ENCODE data around the gene SH3TC2.
A peak's percentile ranks its signal among the peaks of the same experiment; 100 is the strongest.

The SH3TC2 gene

DNA sequence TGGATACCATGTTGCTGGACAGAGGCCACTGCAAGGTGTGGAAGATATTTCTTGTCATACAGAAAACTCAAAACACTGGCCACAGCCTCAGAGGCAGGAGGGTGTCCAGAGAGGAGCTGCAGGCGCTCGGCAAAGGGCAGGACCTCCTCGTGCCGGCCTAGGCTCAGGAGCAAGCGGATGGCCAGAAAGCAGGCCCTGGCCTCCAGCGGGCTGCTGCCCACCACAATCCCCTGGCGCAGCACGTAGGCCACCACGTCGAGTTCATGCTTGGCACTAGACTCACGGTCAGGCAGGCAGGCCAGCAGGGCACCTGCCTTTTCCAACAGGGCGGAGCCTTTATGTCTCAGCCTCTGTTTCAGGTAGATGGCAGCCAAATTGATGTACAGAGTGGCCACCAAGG is 35.2 kb downstream of the SH3TC2 start:
- DNase-seq: no peak

DNA sequence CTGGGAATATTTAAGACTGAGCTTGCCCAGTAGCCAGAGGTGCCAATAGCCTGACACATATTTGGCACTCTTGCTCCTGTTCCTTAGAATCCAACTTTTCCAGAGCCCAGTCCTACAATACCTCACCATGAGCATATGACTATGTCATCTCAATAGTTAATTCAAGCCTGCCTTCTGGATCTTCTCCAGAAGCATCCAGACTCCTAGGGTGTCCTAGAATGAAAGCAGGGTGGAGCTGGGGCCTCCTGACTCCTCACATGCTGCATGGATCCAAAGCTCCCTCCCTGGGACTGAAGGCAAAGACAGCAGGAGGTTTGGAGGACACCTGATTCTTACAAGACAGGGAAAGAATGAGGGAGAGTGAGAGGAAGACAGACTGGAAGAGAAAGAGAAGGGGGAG is 37.9 kb downstream of the SH3TC2 start:
- no peak for DNase-seq

GRCh38 chr5:149024477-149024876 is 38.4 kb downstream of the SH3TC2 start:
- DNase-seq: no peak

GRCh38 chr5:149022200-149022599 is 40.7 kb downstream of the SH3TC2 start:
- no peak for DNase-seq

DNA sequence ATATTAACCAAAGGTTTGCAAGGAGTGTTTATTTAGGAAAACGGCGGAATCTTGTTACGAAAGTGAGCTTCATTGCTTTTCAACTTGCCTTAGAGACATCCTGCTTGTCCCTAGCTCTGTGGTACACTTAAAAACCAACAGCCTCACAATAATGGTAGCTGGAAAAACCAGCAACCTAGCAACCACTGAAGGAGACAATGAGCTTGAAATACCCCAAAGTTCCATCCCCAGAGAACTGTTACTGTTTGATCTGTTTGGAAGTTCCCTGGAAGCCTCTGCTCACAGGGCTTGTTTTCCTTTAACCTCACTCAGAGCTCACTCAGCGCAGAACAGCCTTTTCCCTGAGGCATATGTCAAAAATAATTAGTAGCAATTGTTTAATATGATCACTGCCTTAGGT is 43.2 kb downstream of the SH3TC2 start:
- DNase-seq: no peak

GRCh38 chr5:149018909-149019443 is 43.9 kb downstream of the SH3TC2 start:
- DNase-seq: no peak

DNA sequence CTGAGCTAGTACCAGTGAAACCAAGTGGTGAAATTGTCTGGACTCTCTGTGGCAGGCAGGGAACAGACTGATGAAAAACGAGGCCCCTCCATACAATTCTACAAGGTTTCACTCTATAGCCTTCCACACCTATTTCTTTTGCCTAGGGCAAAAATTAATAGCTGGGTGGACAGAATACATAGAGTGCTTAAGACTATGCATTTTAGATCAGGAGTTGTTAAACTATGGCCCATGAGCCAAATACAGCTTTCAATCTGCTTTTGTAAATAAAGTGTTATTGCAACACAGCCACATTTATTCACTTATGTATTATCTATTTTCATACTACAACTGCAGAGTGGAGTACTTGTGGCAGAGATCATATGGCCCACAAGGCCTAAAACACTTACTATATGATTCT is 45.2 kb downstream of the SH3TC2 start:
- no peak for DNase-seq

GRCh38 chr5:149015561-149015960 is 47.3 kb downstream of the SH3TC2 start:
- DNase-seq: no peak

DNA sequence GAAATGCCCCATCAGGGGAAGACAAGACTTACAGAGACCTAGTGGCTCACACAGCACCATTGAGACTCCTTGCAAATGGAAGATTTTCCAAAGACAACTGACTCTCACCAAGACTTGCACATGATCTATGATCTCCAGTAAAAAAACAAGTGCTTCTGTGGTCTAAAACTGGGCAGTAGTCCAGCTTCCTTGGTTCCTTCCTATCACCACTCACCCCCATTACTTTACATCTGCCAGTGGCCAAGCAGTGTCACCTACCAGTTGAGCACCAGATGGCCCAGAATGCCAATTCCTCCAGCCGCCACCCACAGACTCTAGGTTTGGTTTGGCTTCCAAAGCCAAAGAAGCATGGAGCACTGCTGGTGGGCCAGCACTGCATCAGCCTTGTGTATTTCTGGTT is 47.7 kb downstream of the SH3TC2 start:
- no peak for DNase-seq

- no peak for DNase-seq
These were observed 48.3 kb downstream of the SH3TC2 start for GRCh38 chr5:149014571-149015031.

- DNase-seq: no peak
These were observed 49.1 kb downstream of the SH3TC2 start for GRCh38 chr5:149013796-149014195.

DNA sequence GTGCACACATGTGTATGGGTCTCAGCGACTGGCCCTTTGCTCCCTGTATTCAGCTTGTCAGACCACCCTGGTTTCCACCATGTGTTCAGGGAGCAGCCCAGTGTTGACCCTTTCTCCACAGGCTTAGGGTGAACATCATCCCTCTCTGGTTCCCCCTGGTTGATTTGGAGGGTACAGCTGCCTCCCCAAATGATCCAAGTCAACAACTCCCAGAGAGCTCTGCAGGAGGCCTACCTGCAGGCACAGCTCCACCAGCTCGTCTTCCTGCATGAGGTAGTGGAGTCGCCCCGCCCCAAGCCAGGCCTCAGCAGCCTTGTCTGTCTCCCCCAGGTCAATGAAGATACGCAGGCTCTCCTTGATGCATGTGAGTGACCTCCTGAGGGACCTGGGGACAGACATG is 50.5 kb downstream of the SH3TC2 start:
- no peak for DNase-seq

DNA sequence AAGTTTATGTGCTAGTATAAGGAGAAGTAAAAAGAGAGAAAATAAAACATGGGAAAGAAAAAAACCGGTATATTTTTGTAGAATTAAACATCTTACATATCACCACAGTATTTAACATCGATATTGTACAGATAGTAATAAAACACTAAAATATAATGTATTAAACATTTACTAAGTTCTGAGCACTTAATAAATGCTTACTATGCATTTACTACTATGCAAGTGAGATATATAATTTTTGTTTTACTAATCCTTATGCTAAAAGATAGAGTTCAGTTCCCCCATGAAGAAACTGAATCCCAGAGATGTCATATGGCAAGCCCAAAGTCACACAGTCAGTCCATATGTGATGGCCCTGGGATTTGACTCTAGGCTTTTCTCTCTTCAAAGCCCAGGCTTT is 51.1 kb downstream of the SH3TC2 start:
- no peak for DNase-seq

DNA sequence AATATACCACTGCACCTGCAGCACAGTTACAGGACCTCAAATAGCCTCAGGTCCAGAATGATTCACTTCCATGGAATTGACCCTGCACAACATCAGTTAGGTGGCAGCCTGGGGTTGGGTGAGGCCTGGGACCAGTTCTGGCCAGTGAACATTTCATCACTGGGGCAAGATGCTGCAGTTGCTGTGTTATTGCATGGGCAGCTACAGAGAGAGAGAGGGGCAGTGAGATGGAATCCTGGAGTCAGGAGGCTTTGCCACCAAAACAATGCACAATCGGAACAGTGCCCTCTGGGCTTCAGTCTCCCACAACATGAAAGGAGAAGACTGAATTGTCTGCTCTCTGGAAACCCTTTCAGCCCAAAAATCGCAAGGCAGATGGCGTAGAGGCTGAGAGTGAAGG is 51.8 kb downstream of the SH3TC2 start:
- no peak for DNase-seq

- DNase-seq: no peak
These were observed 55.7 kb downstream of the SH3TC2 start for GRCh38 chr5:149007174-149007573.

GRCh38 chr5:149006426-149006825 is 56.4 kb downstream of the SH3TC2 start:
- DNase-seq: no peak

- no peak for DNase-seq
These were observed 57.6 kb downstream of the SH3TC2 start for GRCh38 chr5:149005077-149005892.

GRCh38 chr5:149004559-149004958 is 58.3 kb downstream of the SH3TC2 start:
- no peak for DNase-seq

DNA sequence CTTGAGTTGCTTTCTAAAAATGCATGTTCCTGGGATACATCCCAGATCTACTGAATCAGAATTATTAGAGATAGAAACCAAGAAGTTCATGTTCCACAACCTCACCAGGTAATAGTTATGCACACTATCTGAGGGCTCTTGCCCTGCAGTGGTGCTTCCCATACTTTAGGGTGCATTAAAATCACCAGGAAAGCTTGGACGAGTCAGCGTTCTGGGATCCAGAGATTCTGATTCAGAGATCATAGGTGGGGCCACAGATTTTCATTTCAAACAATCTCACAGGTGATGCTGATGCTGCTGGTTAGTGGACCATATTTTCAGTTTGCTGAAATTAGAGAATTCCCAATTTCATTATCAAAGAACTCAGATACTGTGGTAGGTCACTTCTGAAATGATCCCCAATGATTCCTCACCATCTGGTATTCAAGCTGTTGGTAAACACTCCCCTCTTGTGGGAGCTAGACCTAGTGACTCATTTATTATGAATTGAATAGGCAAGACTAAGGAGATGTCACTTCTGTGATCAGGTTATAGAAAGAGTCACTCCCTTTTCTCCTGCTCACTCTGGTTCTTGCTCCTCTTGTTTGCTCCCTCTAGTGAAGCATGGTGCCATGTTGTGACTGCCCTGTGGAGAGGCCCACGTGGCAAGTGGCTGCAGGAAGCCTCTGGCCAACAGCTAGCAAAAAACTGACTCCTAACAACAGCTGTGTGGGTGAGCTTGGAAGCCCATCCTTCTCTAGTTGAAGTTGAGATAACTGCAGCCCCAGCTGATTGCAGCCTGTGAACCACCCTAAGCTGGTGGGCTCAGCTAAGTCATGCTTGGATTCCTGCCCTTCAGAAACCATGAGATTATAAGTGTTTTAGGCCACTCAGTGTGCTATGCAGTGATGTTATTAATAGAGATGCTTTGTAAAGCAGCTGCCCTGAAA is 59.8 kb downstream of the SH3TC2 start:
- DNase-seq: no peak

- DNase-seq: no peak
These were observed 60.8 kb downstream of the SH3TC2 start for GRCh38 chr5:149002053-149002452.

GRCh38 chr5:149001162-149001561 is 61.7 kb downstream of the SH3TC2 start:
- no peak for DNase-seq

DNA sequence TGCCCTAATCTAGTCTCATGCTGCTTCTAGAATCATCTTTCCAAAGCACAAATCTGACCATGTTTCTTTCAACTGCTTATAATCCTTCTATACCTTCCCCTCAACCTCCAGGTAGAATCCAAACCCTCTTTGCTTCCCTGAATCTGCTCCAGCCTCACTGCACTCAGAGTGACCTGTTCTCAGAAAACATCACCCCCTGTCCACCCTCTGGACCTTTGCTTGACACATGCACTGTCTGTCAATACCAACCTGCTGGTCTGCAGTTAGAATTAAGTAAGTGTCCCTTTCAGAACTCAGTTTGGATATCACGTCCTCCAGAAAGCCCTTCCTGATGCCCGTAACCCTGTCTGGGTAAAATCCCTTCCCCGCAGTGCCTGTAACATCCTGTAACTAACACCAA is 63.1 kb downstream of the SH3TC2 start:
- DNase-seq: no peak

GRCh38 chr5:148998174-148998797 is 64.6 kb downstream of the SH3TC2 start:
- DNase-seq: peak in 1 of 2 donors; percentile 22

All from stimulated activated CD4-positive, alpha-beta T cell treated with anti-CD3 and anti-CD28 coated beads, Interleukin-2, amount 100 ng/mL, for 24 hours (primary cell).